IMR-90 (cell line): ENCODE measurements around the gene DNAJC3. TPM values are rescaled to one million over a fixed set of nuclear protein-coding genes. Genes with fewer than 3 reads are reported as not detected.
"Not testable (repeated sequence)": the region's sequence is repeated elsewhere in the genome, so short reads cannot be mapped to it uniquely, and the experiment has no call there.

Source experiments
- ATAC-seq: fragments of 200-7000 bp; cut with Tn5 transposase; 2 replicates; pipeline ENCODE4 v1.9.1; 2020; ENCODE audit warnings: low read depth, mild to moderate bottlenecking, moderate library complexity
- BruUV-seq: library from RNA; stranded (reverse); fragments of 400-500 nt; replicated peaks from 2 replicates; lab custom pipeline; 2021; lab: Mats Ljungman, UMichigan
- CTCF ChIA-PET: fragments of 300-600 bp; formaldehyde crosslinking; extraction: SDS; loops from one replicate; lab custom pipeline; 2021; ENCODE audit warnings: antibody characterized with exemption; lab: Yijun Ruan, JAX
- POLR2A ChIA-PET: fragments of 300-600 bp; sonication (Branson Sonifier 250); formaldehyde crosslinking; loops from one replicate; lab custom pipeline; 2022; ENCODE audit warnings: antibody characterized with exemption; ENCODE audit not compliant: unreplicated experiment; lab: Charles Lee
- DNase-seq: peaks from one replicate; pipeline ENCODE4 v3.0.0; 2013
- H2AFZ ChIP-seq: replicated peaks from 2 replicates; pipeline ENCODE3; 2013; ENCODE audit warnings: low read length, mild to moderate bottlenecking; ENCODE audit not compliant: poor library complexity
- H2AK5ac ChIP-seq: 2 replicates; pipeline ENCODE4 v1.6.1; 2013; ENCODE audit warnings: low read depth, low read length, inconsistent platforms
- H2AK9ac ChIP-seq: replicated peaks from 2 replicates; pipeline ENCODE3; 2013; ENCODE audit warnings: mild to moderate bottlenecking, low read depth, low read length, moderate library complexity; ENCODE audit not compliant: poor library complexity
- H2BK120ac ChIP-seq: 2 replicates; pipeline ENCODE4 v1.6.1; 2013; ENCODE audit warnings: low read depth, low read length, inconsistent platforms
- H2BK15ac ChIP-seq: 3 replicates; pipeline ENCODE4 v1.6.1; 2013; ENCODE audit warnings: low read depth, low read length, inconsistent platforms
- H2BK20ac ChIP-seq: 2 replicates; pipeline ENCODE4 v1.6.1; 2013; ENCODE audit warnings: low read depth, mild to moderate bottlenecking, inconsistent platforms, low read length, moderate library complexity
- H2BK5ac ChIP-seq: 2 replicates; pipeline ENCODE4 v1.6.1; 2013; ENCODE audit warnings: mild to moderate bottlenecking, low read depth, low read length, inconsistent platforms; ENCODE audit not compliant: poor library complexity, severe bottlenecking
- H3K14ac ChIP-seq: replicated peaks from 2 replicates; pipeline ENCODE4 v1.6.1; 2013; ENCODE audit warnings: low read depth, low read length, inconsistent platforms
- H3K18ac ChIP-seq: 2 replicates; pipeline ENCODE4 v1.6.1; 2013; ENCODE audit warnings: low read depth, low read length, control low read depth
- H3K23ac ChIP-seq: 2 replicates; pipeline ENCODE4 v1.6.1; 2013; ENCODE audit warnings: low read depth, low read length, inconsistent platforms
- H3K27ac ChIP-seq: 2 replicates; pipeline ENCODE4 v1.5.1; 2013; ENCODE audit warnings: mild to moderate bottlenecking, control low read depth, low read length; ENCODE audit not compliant: insufficient read depth
- H3K27me3 ChIP-seq: 2 replicates; pipeline ENCODE4 v1.6.1; 2013; ENCODE audit warnings: low read length; ENCODE audit not compliant: control insufficient read depth, insufficient read depth
- H3K36me3 ChIP-seq: 2 replicates; pipeline ENCODE4 v1.6.1; 2013; ENCODE audit warnings: low read length, mixed read lengths; ENCODE audit not compliant: control insufficient read depth, insufficient read depth
- H3K4ac ChIP-seq: 2 replicates; pipeline ENCODE4 v1.6.1; 2013; ENCODE audit warnings: low read depth, low read length, inconsistent platforms
- H3K4me1 ChIP-seq: 2 replicates; pipeline ENCODE4 v1.6.1; 2013; ENCODE audit warnings: low read length, mixed read lengths; ENCODE audit not compliant: control insufficient read depth, insufficient read depth
- H3K4me2 ChIP-seq: 2 replicates; pipeline ENCODE4 v1.6.1; 2013; ENCODE audit warnings: low read depth, mild to moderate bottlenecking, control low read depth, low read length, moderate library complexity
- H3K4me3 ChIP-seq: 2 replicates; pipeline ENCODE4 v1.5.1; 2013; ENCODE audit warnings: low read depth, mild to moderate bottlenecking, control low read depth, low read length, moderate library complexity; ENCODE audit not compliant: insufficient read depth
- H3K56ac ChIP-seq: 2 replicates; pipeline ENCODE4 v1.6.1; 2013; ENCODE audit warnings: low read length, inconsistent platforms; ENCODE audit not compliant: insufficient read depth; ENCODE audit errors: extremely low read depth
- H3K79me1 ChIP-seq, 2 experiments: 2 replicates each; pipeline ENCODE4 v1.6.1; 2013; ENCODE audit warnings: low read length in 2 of 2, inconsistent platforms in 1 of 2, low read depth in 1 of 2
- H3K9ac ChIP-seq: 2 replicates; pipeline ENCODE4 v1.6.1; 2013; ENCODE audit warnings: low read depth, low read length, control low read depth
- H3K9me1 ChIP-seq: 2 replicates; pipeline ENCODE4 v1.6.1; 2013; ENCODE audit warnings: low read length, inconsistent platforms; ENCODE audit not compliant: insufficient read depth
- H3K9me3 ChIP-seq: 2 replicates; pipeline ENCODE4 v1.6.1; 2013; ENCODE audit warnings: low read length; ENCODE audit not compliant: control insufficient read depth, insufficient read depth
- H4K20me1 ChIP-seq: 2 replicates; pipeline ENCODE4 v1.6.1; 2013; ENCODE audit warnings: low read length, inconsistent platforms; ENCODE audit not compliant: insufficient read depth
- H4K5ac ChIP-seq: 2 replicates; pipeline ENCODE4 v1.6.1; 2013; ENCODE audit warnings: mild to moderate bottlenecking, low read depth, low read length, control low read depth
- H4K8ac ChIP-seq, 2 experiments: 2 replicates each; pipeline ENCODE4 v1.6.1; 2013; ENCODE audit warnings: low read depth in 2 of 2, low read length in 2 of 2, control low read depth in 1 of 2, inconsistent platforms in 1 of 2
- H4K91ac ChIP-seq: 2 replicates; pipeline ENCODE4 v1.6.1; 2013; ENCODE audit warnings: low read depth, low read length, inconsistent platforms; ENCODE audit not compliant: insufficient read depth
- WGBS, 2 experiments: methylation state at CpG; one replicate each; pipeline versions ENCODE4 v1.1.5 to v1.1.7; 2013; ENCODE audit warnings: missing lambda C conversion rate in 2 of 2; ENCODE audit not compliant: insufficient read length in 1 of 2; ENCODE audit errors: extremely low coverage in 2 of 2; 5-methylcytosine and 5-hydroxymethylcytosine counted together
- dilution Hi-C: fragments of 300-500 bp; cut with HindIII; formaldehyde crosslinking; loops from one replicate; pipeline ENCODE4 v1.14.3; 2018; ENCODE audit warnings: low sequenced_read_pairs; ENCODE audit not compliant: unreplicated experiment
- in situ Hi-C: fragments of 300-500 bp; cut with MboI; formaldehyde crosslinking; loops from 3 replicates; pipeline ENCODE4 v1.14.3; 2019; ENCODE audit warnings: low sequenced_read_pairs, inconsistent platforms, mixed read lengths
- intact Hi-C: fragments of 100-400 bp; cut with micrococcal nuclease; formaldehyde crosslinking; loops from 2 replicates; pipeline ENCODE4 v1.10.0; 2022
- polyA plus RNA-seq, 3 experiments: library from polyadenylated mRNA; depleted of rRNA; stranded (reverse); fragments of >200 nt; gene quantifications; 2 replicates each; pipeline ENCODE4 v1.2.3, GENCODE V29; 2012; ENCODE audit warnings: low replicate concordance in 1 of 3
- total RNA-seq: library from RNA; depleted of rRNA; stranded (reverse); fragments of >200 nt; gene quantifications from 2 replicates; pipeline ENCODE4 v1.2.3, GENCODE V29; 2012

The DNAJC3 gene
- total and polyA plus RNA-seq, 2 of the 4 experiments (the other 2 are of a cell fraction), result 10.7 to 28.5 TPM

DNA sequence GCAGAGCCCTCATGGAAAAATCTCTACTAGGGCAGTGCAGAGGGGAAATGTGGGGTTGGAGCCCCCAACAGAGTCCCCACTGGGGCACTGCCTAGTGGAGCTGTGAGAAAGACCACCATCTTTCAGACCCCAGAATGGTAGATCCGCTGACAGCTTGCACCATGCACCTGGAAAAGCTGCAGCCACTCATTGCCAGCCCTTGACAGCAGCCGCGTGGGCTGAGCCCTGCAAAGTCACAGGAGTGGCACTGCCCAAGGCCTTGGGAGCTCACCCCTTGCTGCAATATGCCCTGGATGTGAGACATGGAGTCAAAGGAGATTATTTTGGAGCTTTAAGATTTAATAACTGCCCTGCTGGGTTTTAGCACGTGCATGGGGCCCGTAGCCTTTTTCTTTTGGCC, 8.0 kb downstream of the DNAJC3 start:
- H3K4me3 ChIP-seq, H3K4me2 ChIP-seq, H3K27ac ChIP-seq, POLR2A ChIA-PET, H2BK120ac ChIP-seq, H3K27me3 ChIP-seq, H3K9me3 ChIP-seq, H3K56ac ChIP-seq, H2BK20ac ChIP-seq, H2BK5ac ChIP-seq, H2AK5ac ChIP-seq, CTCF ChIA-PET, H2BK15ac ChIP-seq, H4K5ac ChIP-seq, H2AFZ ChIP-seq, H3K18ac ChIP-seq, H3K23ac ChIP-seq, H3K36me3 ChIP-seq, H3K14ac ChIP-seq, H4K8ac ChIP-seq, dilution Hi-C loops, H4K91ac ChIP-seq, H2AK9ac ChIP-seq, DNase-seq, H3K4me1 ChIP-seq, in situ Hi-C loops, BruUV-seq, H3K4ac ChIP-seq, ATAC-seq, H3K9me1 ChIP-seq, H3K9ac ChIP-seq, intact Hi-C loops: not testable (repeated sequence)
- Histone ChIP-seq H4K20me1 (peaks cover 41% of the 10 kb centered on the region), H3K79me1 (peaks cover 4 to 55% of the 10 kb centered on the region in 2 experiments; a peak in 3 of 4 replicates)
- WGBS, 2 experiments, result 80% methylated on average over 1 of the region's 5 CpGs; no CpG with 5 or more reads in 1 of the 2 experiments
